Stimulated activated naive CD4-positive, alpha-beta T cell (primary cell): Measurements from ENCODE around the gene ERF.
"Not testable (repeated sequence)": the region's sequence is repeated elsewhere in the genome, so short reads cannot be mapped to it uniquely, and the experiment has no call there.

Source experiments
- DNase-seq, 6 experiments: peaks; one replicate each; lab custom pipeline; 2025; lab: John Stamatoyannopoulos, UW

The ERF gene

GRCh38 chr19:42275517-42275916, 20.6 kb upstream of the ERF start:
- DNase-seq = no peak

GRCh38 chr19:42275103-42275502, 20.2 kb upstream of the ERF start:
- DNase-seq = no peak

- no peak for DNase-seq
Measured at GRCh38 chr19:42274065-42274682, 19.2 kb upstream of the ERF start.

- no peak for DNase-seq
Measured at GRCh38 chr19:42273407-42274064, 18.6 kb upstream of the ERF start.

GRCh38 chr19:42272989-42273406, 18.1 kb upstream of the ERF start:
- DNase-seq = no peak

GRCh38 chr19:42272535-42272897, 17.6 kb upstream of the ERF start:
- DNase-seq = no peak

- no peak for DNase-seq
Measured at GRCh38 chr19:42271861-42272534, 17.1 kb upstream of the ERF start.

- DNase-seq = no peak
Measured at GRCh38 chr19:42271045-42271419, 16.1 kb upstream of the ERF start.

- DNase-seq = peak; percentile 55 to 71 (median 58)
Measured at GRCh38 chr19:42270346-42271044, 15.6 kb upstream of the ERF start.

- DNase-seq = peak in 3 of 6 experiments; percentile 16 to 59 (median 38)
Measured at GRCh38 chr19:42269478-42270345, 14.8 kb upstream of the ERF start.

- peak; percentile 99 to 100 (median 99) for DNase-seq
Measured at GRCh38 chr19:42268704-42269477, 14.0 kb upstream of the ERF start, which contains the start of gene CIC. CIC (plus strand) TSS chr19:42269252; CDS start chr19:42271784, 2,532 bp downstream.

GRCh38 chr19:42268142-42268703, 13.3 kb upstream of the ERF start:
- DNase-seq = peak; percentile 98 to 100 (median 99)

- no peak for DNase-seq
Measured at GRCh38 chr19:42267644-42268141, 12.8 kb upstream of the ERF start.

GRCh38 chr19:42266928-42267603, 12.1 kb upstream of the ERF start:
- not testable (repeated sequence) for DNase-seq

- DNase-seq = not testable (repeated sequence)
Measured at GRCh38 chr19:42266105-42266504, 11.2 kb upstream of the ERF start.

- no peak for DNase-seq
Measured at GRCh38 chr19:42261763-42262162, 6.8 kb upstream of the ERF start.

GRCh38 chr19:42257842-42258241, 2.9 kb upstream of the ERF start:
- DNase-seq = not testable (repeated sequence)

- DNase-seq = peak in 2 of 6 experiments; percentile 12 to 35
Measured at GRCh38 chr19:42255766-42256745, 1.1 kb upstream of the ERF start.
